Esophagus squamous epithelium (tissue), 5 donors: ENCODE results near the gene COL24A1. TPM values are rescaled to one million over a fixed set of nuclear protein-coding genes. Genes with fewer than 3 reads are reported as not detected.

ENCODE experiments used
- DNase-seq: peaks from one replicate; lab custom pipeline; 2025; lab: John Stamatoyannopoulos, UW
- H3K27ac ChIP-seq, 4 donors: fragments of 200-600 bp; sonication (generic); one replicate each; pipeline ENCODE4 v1.5.1; 2016 to 2019; ENCODE audit warnings: mild to moderate bottlenecking in 1 of 4
- H3K27me3 ChIP-seq, 4 donors: fragments of 200-600 bp; sonication (generic); 1 replicate in 3 of 4; 2 replicates in 1 of 4; pipeline versions ENCODE4 v1.5.1 to v1.6.0; 2017 to 2021; ENCODE audit warnings: antibody characterized with exemption in 1 of 4
- H3K36me3 ChIP-seq, 3 donors: fragments of 200-600 bp; sonication (generic); one replicate each; pipeline ENCODE4 v1.5.1; 2016 to 2019
- H3K4me1 ChIP-seq, 3 donors: fragments of 200-600 bp; sonication (generic); one replicate each; pipeline ENCODE4 v1.5.1; 2017 to 2019
- H3K4me3 ChIP-seq, 4 donors: fragments of 200-600 bp; sonication (generic); 1 replicate in 3 of 4; 2 replicates in 1 of 4; pipeline ENCODE4 v1.5.1; 2016 to 2019; ENCODE audit warnings: mild to moderate bottlenecking in 2 of 4, moderate library complexity in 1 of 4
- H3K9me3 ChIP-seq, 3 donors: fragments of 200-600 bp; sonication (generic); one replicate each; pipeline ENCODE4 v1.5.1; 2016 to 2019
- POLR2A ChIP-seq, 4 donors: fragments of 450-650 bp; IDR thresholded peaks; one replicate each; pipeline ENCODE4 v1.6.1; 2017; ENCODE audit warnings: antibody characterized with exemption in 4 of 4, mild to moderate bottlenecking in 4 of 4, moderate library complexity in 3 of 4
- WGBS, 2 donors: methylation state at CpG; one replicate each; pipeline ENCODE4 v1.1.5; 2018; 5-methylcytosine and 5-hydroxymethylcytosine counted together
- intact Hi-C: fragments of 100-400 bp; cut with DNase I; formaldehyde crosslinking; loops from one replicate; pipeline ENCODE4 v1.15.0; 2022
- total RNA-seq, 4 donors: library from RNA; depleted of rRNA; stranded (reverse); fragments of >200 nt; gene quantifications; one replicate each; pipeline ENCODE4 v1.1.0, GENCODE V29; 2016
- TF ChIP-seq, protein P1 (sequence below), 6 experiments: fragments of 450-650 bp in 4 of 6; fragments of 200-600 bp in 2 of 6; sonication (generic) in 2 of 6; IDR thresholded peaks; one replicate each; pipeline ENCODE4 v1.5.1; 2016 to 2019; ENCODE audit warnings: antibody characterized with exemption in 6 of 6, mild to moderate bottlenecking in 4 of 6, moderate library complexity in 4 of 6
- donor health status: DM: yes; HTN: yes; CAD: no.

COL24A1 gene
- total RNA-seq, 4 donors from 2014 or later: 0.15 to 0.38 TPM; not detected in 2

DNA sequence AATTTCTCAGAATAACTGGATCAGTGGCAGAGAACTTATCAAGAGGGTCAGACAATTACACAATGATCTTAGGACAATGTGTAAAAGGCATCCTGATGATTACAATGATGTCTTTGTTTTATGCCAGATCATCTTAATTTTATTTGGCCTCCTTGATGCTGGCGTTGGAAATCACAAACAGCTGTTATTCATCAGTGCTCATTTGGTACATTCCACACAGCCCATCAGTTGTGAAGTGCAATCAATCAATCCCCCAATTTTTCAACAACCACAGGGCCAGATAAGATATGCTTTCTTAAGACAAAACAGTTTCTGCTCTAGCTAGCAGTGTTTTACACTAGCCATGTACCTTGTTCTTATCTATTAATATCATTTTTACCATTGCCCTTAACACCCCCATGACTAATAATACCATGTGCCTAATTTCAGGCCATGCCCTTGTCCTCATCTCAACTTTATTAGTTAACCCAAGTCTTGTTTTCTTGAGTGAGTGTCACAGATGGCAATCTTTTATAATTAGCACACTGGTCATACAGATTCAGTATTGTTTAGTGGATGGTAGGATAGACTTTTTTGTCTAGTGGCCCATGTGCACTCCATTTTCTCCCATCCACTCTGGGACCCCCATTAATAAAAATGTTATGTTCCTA lies 40.8 kb upstream of the COL24A1 start:
- WGBS, 2 donors: 24 to 50% methylated on average over 1 of the region's 1 CpG

DNA sequence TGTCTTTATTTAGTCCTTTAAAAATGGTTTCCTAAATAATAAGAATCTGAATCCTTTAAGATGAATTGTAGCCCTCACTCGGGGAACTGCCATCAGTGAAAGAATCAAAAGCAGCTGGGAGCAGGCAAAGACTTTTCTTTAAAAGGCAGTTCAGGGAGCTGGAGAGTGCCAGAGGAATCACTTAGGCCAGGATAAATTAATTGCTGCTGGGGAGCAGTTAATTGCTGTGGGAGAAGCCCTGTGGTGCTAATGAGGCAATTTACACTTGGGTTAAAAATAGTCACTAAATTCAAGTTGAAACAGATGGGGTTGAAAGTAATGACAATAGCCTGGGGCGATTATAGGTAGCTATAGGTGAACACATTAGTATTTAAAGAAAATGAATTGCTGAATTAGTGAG lies 38.7 kb upstream of the COL24A1 start:
- no peak for TF ChIP-seq POLR2A (IDR thresholded peaks at IDR 0.05)
- TF ChIP-seq, protein P1, sequence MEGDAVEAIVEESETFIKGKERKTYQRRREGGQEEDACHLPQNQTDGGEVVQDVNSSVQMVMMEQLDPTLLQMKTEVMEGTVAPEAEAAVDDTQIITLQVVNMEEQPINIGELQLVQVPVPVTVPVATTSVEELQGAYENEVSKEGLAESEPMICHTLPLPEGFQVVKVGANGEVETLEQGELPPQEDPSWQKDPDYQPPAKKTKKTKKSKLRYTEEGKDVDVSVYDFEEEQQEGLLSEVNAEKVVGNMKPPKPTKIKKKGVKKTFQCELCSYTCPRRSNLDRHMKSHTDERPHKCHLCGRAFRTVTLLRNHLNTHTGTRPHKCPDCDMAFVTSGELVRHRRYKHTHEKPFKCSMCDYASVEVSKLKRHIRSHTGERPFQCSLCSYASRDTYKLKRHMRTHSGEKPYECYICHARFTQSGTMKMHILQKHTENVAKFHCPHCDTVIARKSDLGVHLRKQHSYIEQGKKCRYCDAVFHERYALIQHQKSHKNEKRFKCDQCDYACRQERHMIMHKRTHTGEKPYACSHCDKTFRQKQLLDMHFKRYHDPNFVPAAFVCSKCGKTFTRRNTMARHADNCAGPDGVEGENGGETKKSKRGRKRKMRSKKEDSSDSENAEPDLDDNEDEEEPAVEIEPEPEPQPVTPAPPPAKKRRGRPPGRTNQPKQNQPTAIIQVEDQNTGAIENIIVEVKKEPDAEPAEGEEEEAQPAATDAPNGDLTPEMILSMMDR (IDR thresholded peaks at IDR 0.05): no peak
- no peaks in the 10 kb centered on the region for H3K4me1 ChIP-seq

More for the DNA sequence above, 40.8 kb upstream of the COL24A1 start:
- H3K4me1 ChIP-seq: no peaks in the 10 kb centered on the region
- intact Hi-C loops: no loop called here
- no peaks in the 10 kb centered on the region for H3K9me3 ChIP-seq
- no peak for DNase-seq
- no peak overlapping the region for H3K27ac ChIP-seq
- no peaks in the 10 kb centered on the region for H3K27me3 ChIP-seq
- no peaks in the 10 kb centered on the region for H3K36me3 ChIP-seq
- no peak for TF ChIP-seq POLR2A (IDR thresholded peaks at IDR 0.05)
- TF ChIP-seq, protein P1 (IDR thresholded peaks at IDR 0.05): no peak
- no peak overlapping the region for H3K4me3 ChIP-seq

DNA sequence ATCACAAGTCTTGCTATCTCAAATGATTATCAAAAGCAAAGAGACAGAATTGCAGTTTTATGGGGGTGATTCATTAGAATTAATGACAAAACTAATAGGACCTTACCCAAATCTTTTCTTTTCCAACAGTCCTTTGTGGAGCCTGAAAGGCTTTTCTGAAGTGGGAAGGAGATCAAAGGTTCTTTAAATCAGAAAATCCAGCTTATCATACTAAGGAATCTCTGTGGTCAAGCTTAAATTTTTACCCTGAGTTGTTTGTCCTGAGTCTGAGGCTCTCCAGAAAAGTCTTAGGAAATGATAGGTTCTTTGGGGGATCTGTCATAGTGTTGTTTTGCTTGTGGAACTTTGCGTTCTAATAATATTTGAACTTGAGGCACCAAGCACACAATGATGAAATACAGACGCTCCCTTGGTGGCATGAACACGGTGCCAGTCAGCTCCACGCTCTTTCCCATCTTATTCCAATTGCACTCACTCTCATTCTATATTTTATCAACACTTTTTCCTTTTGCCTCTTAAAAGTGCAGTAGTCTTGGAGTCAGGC lies 38.0 kb upstream of the COL24A1 start:
- H3K27ac ChIP-seq: no peak overlapping the region
- no peaks in the 10 kb centered on the region for H3K9me3 ChIP-seq
- H3K36me3 ChIP-seq: no peaks in the 10 kb centered on the region
- TF ChIP-seq POLR2A (IDR thresholded peaks at IDR 0.05): no peak
- TF ChIP-seq, protein P1 (IDR thresholded peaks at IDR 0.05): no peak
- 77 to 83% methylated on average over 4 of the region's 4 CpGs for WGBS, 2 donors
- H3K4me1 ChIP-seq: no peaks in the 10 kb centered on the region
- no peak for DNase-seq
- no peak overlapping the region for H3K4me3 ChIP-seq
- H3K27me3 ChIP-seq: no peaks in the 10 kb centered on the region
- intact Hi-C loops: no loop called here

More for the DNA sequence above, 38.7 kb upstream of the COL24A1 start:
- H3K36me3 ChIP-seq: no peaks in the 10 kb centered on the region
- no peak overlapping the region for H3K27ac ChIP-seq
- no peak for DNase-seq
- 45 to 78% methylated on average over 2 of the region's 2 CpGs for WGBS, 2 donors
- H3K9me3 ChIP-seq: no peaks in the 10 kb centered on the region
- intact Hi-C loops: no loop called here
- H3K4me3 ChIP-seq: no peak overlapping the region
- H3K27me3 ChIP-seq: no peaks in the 10 kb centered on the region

DNA sequence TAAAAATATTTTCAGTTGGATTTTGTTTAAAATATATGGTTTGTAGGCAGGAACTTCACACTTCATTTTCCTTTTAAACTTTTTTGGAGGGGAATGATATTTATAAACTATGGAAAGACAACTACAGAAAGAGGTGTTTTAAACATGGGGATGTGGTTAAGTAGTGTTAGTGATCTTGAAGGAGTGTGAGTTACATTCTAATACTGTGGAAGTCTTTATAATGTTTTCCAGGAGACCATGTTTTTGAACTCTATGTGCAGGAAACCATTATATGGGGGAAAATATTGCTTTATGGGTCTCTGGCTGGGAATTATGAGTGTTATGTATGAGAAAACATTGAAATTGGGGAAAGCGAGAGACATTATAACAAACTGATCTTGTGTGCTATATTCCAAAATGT lies 35.8 kb upstream of the COL24A1 start:
- intact Hi-C loops: no loop called here
- Histone ChIP-seq H3K4me1 (no peaks in the 10 kb centered on the region), H3K9me3 (no peaks in the 10 kb centered on the region), H3K27me3 (no peaks in the 10 kb centered on the region), H3K27ac (no peak overlapping the region), H3K36me3 (no peaks in the 10 kb centered on the region), H3K4me3 (no peak overlapping the region)
- WGBS, 2 donors: 92% methylated on average over 1 of the region's 1 CpG
- TF ChIP-seq POLR2A (IDR thresholded peaks at IDR 0.05): no peak
- TF ChIP-seq, protein P1 (IDR thresholded peaks at IDR 0.05): no peak
- DNase-seq: no peak

DNA sequence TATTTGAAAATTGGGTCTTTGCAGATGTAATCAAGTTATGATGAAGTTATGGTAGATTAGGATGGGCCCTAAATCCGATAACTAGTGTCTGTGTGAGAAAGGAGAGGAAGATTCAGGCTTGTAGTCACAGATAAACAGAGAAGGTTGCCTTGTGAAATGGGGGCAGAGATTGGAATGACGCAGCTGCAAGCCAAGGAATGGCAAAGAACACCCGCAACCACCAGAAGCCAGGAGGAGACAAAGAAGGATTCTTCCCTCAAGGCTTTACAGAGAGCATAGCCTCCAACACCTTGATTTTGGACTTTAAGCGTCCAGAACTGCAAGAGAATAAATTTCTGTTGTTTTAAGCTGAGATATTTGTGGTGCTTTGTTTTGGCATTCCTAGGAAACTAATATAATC lies 35.4 kb upstream of the COL24A1 start:
- no peak overlapping the region for H3K27ac ChIP-seq
- H3K27me3 ChIP-seq: no peaks in the 10 kb centered on the region
- no peaks in the 10 kb centered on the region for H3K36me3 ChIP-seq
- no peak for TF ChIP-seq POLR2A (IDR thresholded peaks at IDR 0.05)
- H3K4me3 ChIP-seq: no peak overlapping the region
- intact Hi-C loops: no loop called here
- no peaks in the 10 kb centered on the region for H3K9me3 ChIP-seq
- H3K4me1 ChIP-seq: no peaks in the 10 kb centered on the region
- 47 to 64% methylated on average over 4 of the region's 4 CpGs for WGBS, 2 donors
- DNase-seq: no peak
